K562 (cell line): ENCODE data around the gene BRINP1. TPM values are rescaled to one million over a fixed set of nuclear protein-coding genes. Genes with fewer than 3 reads are reported as not detected.

Experiments
- EP300 ChIP-seq: IDR thresholded peaks from 2 replicates; pipeline ENCODE4 v1.6.1; 2012; ENCODE audit warnings: low read length, improper control_type of control experiment
- MIER1 ChIP-seq: fragments of 450-650 bp; IDR thresholded peaks from 2 replicates; pipeline ENCODE4 v1.6.1; 2016; ENCODE audit warnings: antibody characterized with exemption, mild to moderate bottlenecking, low read depth
- RBBP5 ChIP-seq: fragments of 200-600 bp; sonication (generic); IDR thresholded peaks from 2 replicates; pipeline ENCODE4 v1.6.1; 2012; ENCODE audit warnings: borderline replicate concordance, mild to moderate bottlenecking, low read length, control low read depth, inconsistent platforms; ENCODE audit not compliant: insufficient read depth, poor library complexity, severe bottlenecking
- ZNF589 ChIP-seq: fragments of 200-800 bp; sonication (Bioruptor generic); IDR thresholded peaks from 2 replicates; pipeline ENCODE4 v1.6.1; 2016; ENCODE audit warnings: low read depth, missing genetic modification characterization, missing compliant biosample characterization
- ZNF668 ChIP-seq: fragments of 250-450 bp; sonication (Bioruptor Pico); IDR thresholded peaks from 2 replicates; pipeline ENCODE4 v1.8.0; 2022; ENCODE audit warnings: mild to moderate bottlenecking, inconsistent platforms
- polyA plus RNA-seq, 8 experiments: library from polyadenylated mRNA; depleted of rRNA in 4 of 8; stranded (reverse) in 5 of 8; unstranded in 3 of 8; fragments of >200 nt; fragmentation: Nextera tagmentation in 2 of 8; fragmentation: Illumina TruSeq in 1 of 8; extraction: Ambion mirVana in 2 of 8; extraction: Trizol in 1 of 8; gene quantifications; 2 replicates each; pipeline versions ENCODE4 v1.2.1 to v1.2.3, GENCODE V29; 2011 to 2014; ENCODE audit warnings: inconsistent platforms in 1 of 8, missing spikeins in 1 of 8
- total RNA-seq, 7 experiments: library from RNA; depleted of rRNA in 6 of 7; stranded (reverse); fragments of >200 nt in 6 of 7; fragmentation: Illumina TruSeq in 2 of 7; extraction: Trizol in 2 of 7; gene quantifications; 2 replicates each; pipeline versions ENCODE4 v1.2.1 to v1.2.3, GENCODE V29; 2011 to 2021; ENCODE audit warnings: low replicate concordance in 1 of 7
- TF ChIP-seq, protein P1 (sequence below): sonication (generic); formaldehyde crosslinking; IDR thresholded peaks from 2 replicates; pipeline ENCODE4 v1.8.0; 2022; ENCODE audit warnings: missing genetic modification reagents, mild to moderate bottlenecking, moderate library complexity, borderline replicate concordance
- TF ChIP-seq, protein P2 (sequence below), 2 experiments: fragments of 450-650 bp in 1 of 2; IDR thresholded peaks; 2 replicates each; pipeline ENCODE4 v1.6.1; 2011 to 2017; ENCODE audit warnings: low read depth in 2 of 2, antibody characterized with exemption in 1 of 2, borderline replicate concordance in 1 of 2, low read length in 1 of 2, mild to moderate bottlenecking in 1 of 2, mixed read lengths in 1 of 2; ENCODE audit not compliant: control insufficient read depth in 1 of 2
- TF ChIP-seq, protein P3 (sequence below): fragments of 200-600 bp; sonication (generic); IDR thresholded peaks from one replicate; pipeline ENCODE4 v1.6.1; 2012; ENCODE audit warnings: mild to moderate bottlenecking, low read depth, low read length, inconsistent platforms
- TF ChIP-seq, protein P4 (sequence below), 2 experiments: fragments of 450-650 bp in 1 of 2; sonication (generic) in 1 of 2; formaldehyde crosslinking; conservative IDR thresholded peaks; 2 replicates each; pipeline versions ENCODE4 v1.4.0 to v1.8.1; 2020 to 2022; ENCODE audit warnings: mild to moderate bottlenecking in 1 of 2, missing genetic modification reagents in 1 of 2

The BRINP1 gene
- total and polyA plus RNA-seq, 9 of the 15 experiments (the other 6 are each of a cell fraction or from before 2014, with no cell fraction given): not detected

DNA sequence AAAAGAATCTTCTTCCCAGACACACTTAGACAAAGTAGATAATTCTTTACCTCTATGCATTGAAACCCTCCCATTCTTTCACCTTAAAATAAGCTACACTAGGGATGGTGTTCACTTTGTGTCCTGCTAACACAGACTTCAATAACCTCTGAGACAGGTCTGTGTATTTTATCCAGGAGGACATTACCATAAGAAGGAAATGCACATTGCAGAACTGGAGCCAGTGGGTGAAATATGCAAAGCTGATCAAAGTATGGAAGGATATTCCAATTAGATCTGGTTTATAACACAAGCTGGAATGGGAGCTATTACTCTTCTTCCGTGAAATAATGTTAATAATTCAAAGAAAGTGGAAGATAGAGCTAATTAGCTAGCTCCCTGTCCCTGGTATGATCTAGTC is 204.1 kb downstream of the BRINP1 start (continued):
- TF ChIP-seq, protein P1, sequence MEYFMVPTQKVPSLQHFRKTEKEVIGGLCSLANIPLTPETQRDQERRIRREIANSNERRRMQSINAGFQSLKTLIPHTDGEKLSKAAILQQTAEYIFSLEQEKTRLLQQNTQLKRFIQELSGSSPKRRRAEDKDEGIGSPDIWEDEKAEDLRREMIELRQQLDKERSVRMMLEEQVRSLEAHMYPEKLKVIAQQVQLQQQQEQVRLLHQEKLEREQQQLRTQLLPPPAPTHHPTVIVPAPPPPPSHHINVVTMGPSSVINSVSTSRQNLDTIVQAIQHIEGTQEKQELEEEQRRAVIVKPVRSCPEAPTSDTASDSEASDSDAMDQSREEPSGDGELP: no peak
- no peak for TF ChIP-seq ZNF589 (CRISPR knock-in tag)
- TF ChIP-seq, protein P2, sequence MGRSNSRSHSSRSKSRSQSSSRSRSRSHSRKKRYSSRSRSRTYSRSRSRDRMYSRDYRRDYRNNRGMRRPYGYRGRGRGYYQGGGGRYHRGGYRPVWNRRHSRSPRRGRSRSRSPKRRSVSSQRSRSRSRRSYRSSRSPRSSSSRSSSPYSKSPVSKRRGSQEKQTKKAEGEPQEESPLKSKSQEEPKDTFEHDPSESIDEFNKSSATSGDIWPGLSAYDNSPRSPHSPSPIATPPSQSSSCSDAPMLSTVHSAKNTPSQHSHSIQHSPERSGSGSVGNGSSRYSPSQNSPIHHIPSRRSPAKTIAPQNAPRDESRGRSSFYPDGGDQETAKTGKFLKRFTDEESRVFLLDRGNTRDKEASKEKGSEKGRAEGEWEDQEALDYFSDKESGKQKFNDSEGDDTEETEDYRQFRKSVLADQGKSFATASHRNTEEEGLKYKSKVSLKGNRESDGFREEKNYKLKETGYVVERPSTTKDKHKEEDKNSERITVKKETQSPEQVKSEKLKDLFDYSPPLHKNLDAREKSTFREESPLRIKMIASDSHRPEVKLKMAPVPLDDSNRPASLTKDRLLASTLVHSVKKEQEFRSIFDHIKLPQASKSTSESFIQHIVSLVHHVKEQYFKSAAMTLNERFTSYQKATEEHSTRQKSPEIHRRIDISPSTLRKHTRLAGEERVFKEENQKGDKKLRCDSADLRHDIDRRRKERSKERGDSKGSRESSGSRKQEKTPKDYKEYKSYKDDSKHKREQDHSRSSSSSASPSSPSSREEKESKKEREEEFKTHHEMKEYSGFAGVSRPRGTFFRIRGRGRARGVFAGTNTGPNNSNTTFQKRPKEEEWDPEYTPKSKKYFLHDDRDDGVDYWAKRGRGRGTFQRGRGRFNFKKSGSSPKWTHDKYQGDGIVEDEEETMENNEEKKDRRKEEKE (IDR thresholded peaks at IDR 0.05; ENCODE audit: borderline replicate concordance in 1 of 2, control insufficient read depth in 1 of 2, low read depth in 2 of 2, low read length in 1 of 2): no peak
- TF ChIP-seq, protein P3, sequence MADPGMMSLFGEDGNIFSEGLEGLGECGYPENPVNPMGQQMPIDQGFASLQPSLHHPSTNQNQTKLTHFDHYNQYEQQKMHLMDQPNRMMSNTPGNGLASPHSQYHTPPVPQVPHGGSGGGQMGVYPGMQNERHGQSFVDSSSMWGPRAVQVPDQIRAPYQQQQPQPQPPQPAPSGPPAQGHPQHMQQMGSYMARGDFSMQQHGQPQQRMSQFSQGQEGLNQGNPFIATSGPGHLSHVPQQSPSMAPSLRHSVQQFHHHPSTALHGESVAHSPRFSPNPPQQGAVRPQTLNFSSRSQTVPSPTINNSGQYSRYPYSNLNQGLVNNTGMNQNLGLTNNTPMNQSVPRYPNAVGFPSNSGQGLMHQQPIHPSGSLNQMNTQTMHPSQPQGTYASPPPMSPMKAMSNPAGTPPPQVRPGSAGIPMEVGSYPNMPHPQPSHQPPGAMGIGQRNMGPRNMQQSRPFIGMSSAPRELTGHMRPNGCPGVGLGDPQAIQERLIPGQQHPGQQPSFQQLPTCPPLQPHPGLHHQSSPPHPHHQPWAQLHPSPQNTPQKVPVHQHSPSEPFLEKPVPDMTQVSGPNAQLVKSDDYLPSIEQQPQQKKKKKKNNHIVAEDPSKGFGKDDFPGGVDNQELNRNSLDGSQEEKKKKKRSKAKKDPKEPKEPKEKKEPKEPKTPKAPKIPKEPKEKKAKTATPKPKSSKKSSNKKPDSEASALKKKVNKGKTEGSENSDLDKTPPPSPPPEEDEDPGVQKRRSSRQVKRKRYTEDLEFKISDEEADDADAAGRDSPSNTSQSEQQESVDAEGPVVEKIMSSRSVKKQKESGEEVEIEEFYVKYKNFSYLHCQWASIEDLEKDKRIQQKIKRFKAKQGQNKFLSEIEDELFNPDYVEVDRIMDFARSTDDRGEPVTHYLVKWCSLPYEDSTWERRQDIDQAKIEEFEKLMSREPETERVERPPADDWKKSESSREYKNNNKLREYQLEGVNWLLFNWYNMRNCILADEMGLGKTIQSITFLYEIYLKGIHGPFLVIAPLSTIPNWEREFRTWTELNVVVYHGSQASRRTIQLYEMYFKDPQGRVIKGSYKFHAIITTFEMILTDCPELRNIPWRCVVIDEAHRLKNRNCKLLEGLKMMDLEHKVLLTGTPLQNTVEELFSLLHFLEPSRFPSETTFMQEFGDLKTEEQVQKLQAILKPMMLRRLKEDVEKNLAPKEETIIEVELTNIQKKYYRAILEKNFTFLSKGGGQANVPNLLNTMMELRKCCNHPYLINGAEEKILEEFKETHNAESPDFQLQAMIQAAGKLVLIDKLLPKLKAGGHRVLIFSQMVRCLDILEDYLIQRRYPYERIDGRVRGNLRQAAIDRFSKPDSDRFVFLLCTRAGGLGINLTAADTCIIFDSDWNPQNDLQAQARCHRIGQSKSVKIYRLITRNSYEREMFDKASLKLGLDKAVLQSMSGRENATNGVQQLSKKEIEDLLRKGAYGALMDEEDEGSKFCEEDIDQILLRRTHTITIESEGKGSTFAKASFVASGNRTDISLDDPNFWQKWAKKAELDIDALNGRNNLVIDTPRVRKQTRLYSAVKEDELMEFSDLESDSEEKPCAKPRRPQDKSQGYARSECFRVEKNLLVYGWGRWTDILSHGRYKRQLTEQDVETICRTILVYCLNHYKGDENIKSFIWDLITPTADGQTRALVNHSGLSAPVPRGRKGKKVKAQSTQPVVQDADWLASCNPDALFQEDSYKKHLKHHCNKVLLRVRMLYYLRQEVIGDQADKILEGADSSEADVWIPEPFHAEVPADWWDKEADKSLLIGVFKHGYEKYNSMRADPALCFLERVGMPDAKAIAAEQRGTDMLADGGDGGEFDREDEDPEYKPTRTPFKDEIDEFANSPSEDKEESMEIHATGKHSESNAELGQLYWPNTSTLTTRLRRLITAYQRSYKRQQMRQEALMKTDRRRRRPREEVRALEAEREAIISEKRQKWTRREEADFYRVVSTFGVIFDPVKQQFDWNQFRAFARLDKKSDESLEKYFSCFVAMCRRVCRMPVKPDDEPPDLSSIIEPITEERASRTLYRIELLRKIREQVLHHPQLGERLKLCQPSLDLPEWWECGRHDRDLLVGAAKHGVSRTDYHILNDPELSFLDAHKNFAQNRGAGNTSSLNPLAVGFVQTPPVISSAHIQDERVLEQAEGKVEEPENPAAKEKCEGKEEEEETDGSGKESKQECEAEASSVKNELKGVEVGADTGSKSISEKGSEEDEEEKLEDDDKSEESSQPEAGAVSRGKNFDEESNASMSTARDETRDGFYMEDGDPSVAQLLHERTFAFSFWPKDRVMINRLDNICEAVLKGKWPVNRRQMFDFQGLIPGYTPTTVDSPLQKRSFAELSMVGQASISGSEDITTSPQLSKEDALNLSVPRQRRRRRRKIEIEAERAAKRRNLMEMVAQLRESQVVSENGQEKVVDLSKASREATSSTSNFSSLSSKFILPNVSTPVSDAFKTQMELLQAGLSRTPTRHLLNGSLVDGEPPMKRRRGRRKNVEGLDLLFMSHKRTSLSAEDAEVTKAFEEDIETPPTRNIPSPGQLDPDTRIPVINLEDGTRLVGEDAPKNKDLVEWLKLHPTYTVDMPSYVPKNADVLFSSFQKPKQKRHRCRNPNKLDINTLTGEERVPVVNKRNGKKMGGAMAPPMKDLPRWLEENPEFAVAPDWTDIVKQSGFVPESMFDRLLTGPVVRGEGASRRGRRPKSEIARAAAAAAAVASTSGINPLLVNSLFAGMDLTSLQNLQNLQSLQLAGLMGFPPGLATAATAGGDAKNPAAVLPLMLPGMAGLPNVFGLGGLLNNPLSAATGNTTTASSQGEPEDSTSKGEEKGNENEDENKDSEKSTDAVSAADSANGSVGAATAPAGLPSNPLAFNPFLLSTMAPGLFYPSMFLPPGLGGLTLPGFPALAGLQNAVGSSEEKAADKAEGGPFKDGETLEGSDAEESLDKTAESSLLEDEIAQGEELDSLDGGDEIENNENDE: no peak
- TF ChIP-seq MIER1: no peak
- TF ChIP-seq EP300: no peak
- TF ChIP-seq, protein P4, sequence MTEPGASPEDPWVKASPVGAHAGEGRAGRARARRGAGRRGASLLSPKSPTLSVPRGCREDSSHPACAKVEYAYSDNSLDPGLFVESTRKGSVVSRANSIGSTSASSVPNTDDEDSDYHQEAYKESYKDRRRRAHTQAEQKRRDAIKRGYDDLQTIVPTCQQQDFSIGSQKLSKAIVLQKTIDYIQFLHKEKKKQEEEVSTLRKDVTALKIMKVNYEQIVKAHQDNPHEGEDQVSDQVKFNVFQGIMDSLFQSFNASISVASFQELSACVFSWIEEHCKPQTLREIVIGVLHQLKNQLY (CRISPR knock-in tag; conservative IDR thresholded peaks at IDR 0.05): no peak
- no peak for TF ChIP-seq RBBP5
- TF ChIP-seq ZNF668 (CRISPR knock-in tag): no peak
